ENCODE data around the gene RIBC1.
"Not testable (repeated sequence)": the region's sequence is repeated elsewhere in the genome, so short reads cannot be mapped to it uniquely, and the experiment has no call there.

Gene RIBC1

GRCh38 chrX:53452812-53453211, 30.1 kb downstream of the RIBC1 start:
- DNase-seq (ENCODE audit: low read depth): no peak
- TF ChIP-seq, protein P1, sequence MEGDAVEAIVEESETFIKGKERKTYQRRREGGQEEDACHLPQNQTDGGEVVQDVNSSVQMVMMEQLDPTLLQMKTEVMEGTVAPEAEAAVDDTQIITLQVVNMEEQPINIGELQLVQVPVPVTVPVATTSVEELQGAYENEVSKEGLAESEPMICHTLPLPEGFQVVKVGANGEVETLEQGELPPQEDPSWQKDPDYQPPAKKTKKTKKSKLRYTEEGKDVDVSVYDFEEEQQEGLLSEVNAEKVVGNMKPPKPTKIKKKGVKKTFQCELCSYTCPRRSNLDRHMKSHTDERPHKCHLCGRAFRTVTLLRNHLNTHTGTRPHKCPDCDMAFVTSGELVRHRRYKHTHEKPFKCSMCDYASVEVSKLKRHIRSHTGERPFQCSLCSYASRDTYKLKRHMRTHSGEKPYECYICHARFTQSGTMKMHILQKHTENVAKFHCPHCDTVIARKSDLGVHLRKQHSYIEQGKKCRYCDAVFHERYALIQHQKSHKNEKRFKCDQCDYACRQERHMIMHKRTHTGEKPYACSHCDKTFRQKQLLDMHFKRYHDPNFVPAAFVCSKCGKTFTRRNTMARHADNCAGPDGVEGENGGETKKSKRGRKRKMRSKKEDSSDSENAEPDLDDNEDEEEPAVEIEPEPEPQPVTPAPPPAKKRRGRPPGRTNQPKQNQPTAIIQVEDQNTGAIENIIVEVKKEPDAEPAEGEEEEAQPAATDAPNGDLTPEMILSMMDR (IDR thresholded peaks at IDR 0.05; ENCODE audit: control insufficient read depth, insufficient read depth, low read depth, low read length, missing control alignments): no peak

DNA sequence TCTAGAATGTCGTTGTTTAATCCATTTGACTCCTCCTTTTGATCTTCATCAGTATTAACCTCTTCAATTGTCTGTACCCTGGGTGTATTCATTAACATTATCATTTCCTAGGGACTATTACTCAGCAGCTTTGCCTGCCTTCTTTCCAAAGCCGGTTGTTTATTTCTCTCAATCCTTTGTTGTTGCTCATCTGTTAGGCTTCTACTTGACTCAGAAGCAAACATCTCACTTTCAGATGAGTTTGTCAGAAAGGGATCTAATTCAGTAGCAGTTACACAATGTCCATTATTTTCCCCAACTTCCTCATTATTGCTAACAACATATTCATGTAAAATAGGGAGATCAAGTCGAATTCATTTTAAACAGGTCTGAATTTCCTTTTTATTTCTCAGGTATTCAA, 33.6 kb downstream of the RIBC1 start:
- H3K4me3 ChIP-seq (ENCODE audit: control insufficient read depth, low read depth, low read length): no peak overlapping the region
- TF ChIP-seq, protein P1 (IDR thresholded peaks at IDR 0.05; ENCODE audit: control insufficient read depth, insufficient read depth, low read depth, low read length, missing control alignments): no peak
- DNase-seq (ENCODE audit: low read depth): no peak

More at GRCh38 chrX:53452812-53453211, 30.1 kb downstream of the RIBC1 start:
- no peak overlapping the region for H3K4me3 ChIP-seq (ENCODE audit: control insufficient read depth, low read depth, low read length)

DNA sequence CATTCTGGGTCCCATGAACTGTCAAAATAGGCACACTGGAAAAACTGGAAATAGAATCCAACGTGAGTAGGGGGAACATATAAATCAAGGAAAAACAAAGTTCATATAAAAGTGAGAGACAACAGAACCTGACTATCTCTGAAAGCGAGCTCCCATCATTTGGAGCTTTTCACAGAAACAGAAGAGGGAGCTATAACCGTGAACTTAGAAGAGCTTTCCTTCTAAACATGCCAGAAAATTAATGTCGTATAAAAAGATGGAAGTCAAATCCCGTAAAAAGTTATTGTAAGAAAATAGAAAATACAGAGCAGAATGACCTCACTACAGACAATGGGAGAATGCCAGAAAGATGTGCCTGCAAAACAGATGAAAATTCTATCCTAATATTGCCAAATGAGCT, 35.4 kb downstream of the RIBC1 start:
- no peak for DNase-seq (ENCODE audit: low read depth)
- H3K4me3 ChIP-seq (ENCODE audit: control insufficient read depth, low read depth, low read length): no peak overlapping the region
- TF ChIP-seq, protein P1 (IDR thresholded peaks at IDR 0.05; ENCODE audit: control insufficient read depth, insufficient read depth, low read depth, low read length, missing control alignments): peak; percentile 43

- not testable (repeated sequence) for H3K4me3 ChIP-seq (ENCODE audit: control insufficient read depth, low read depth, low read length); DNase-seq (ENCODE audit: low read depth)
Measured at GRCh38 chrX:53468659-53469058, 46.0 kb downstream of the RIBC1 start.

- H3K4me3 ChIP-seq (ENCODE audit: control insufficient read depth, low read depth, low read length): no peak overlapping the region
- TF ChIP-seq, protein P1 (IDR thresholded peaks at IDR 0.05; ENCODE audit: control insufficient read depth, insufficient read depth, low read depth, low read length, missing control alignments): no peak
- no peak for DNase-seq (ENCODE audit: low read depth)
Measured at GRCh38 chrX:53471346-53471745, 48.7 kb downstream of the RIBC1 start.

DNA sequence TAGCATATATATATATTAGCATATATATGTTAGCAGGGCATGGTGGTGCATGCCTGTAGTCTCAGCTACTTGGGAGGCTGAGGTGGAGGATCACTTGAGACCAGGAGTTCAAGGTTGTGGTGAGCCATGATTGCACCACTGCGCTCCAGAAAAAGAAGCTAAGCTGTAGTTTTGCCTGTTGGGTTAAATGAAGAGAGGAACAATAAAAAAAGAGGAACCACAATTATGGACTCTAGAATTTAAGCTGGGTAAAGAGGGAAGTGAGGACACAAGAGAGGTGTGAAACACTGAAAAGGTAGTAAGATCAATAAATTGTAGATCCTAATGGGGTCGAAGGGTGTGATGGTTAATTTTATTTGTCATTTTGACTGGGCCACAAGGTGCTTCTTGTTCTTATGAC, 52.0 kb downstream of the RIBC1 start:
- DNase-seq (ENCODE audit: low read depth): no peak
- TF ChIP-seq, protein P1 (IDR thresholded peaks at IDR 0.05; ENCODE audit: control insufficient read depth, insufficient read depth, low read depth, low read length, missing control alignments): no peak
- no peak overlapping the region for H3K4me3 ChIP-seq (ENCODE audit: control insufficient read depth, low read depth, low read length)

GRCh38 chrX:53476371-53476770, 53.7 kb downstream of the RIBC1 start:
- H3K4me3 ChIP-seq (ENCODE audit: control insufficient read depth, low read depth, low read length): no peak overlapping the region
- DNase-seq (ENCODE audit: low read depth): peak; percentile 41
- TF ChIP-seq, protein P1 (IDR thresholded peaks at IDR 0.05; ENCODE audit: control insufficient read depth, insufficient read depth, low read depth, low read length, missing control alignments): no peak
